HCT116 (cell line): ENCODE measurements around the gene UBAP2.

ENCODE experiments used
- CBX3 ChIP-seq: IDR thresholded peaks from 2 replicates; pipeline ENCODE4 v1.6.1; 2012; ENCODE audit warnings: low read depth
- CEBPB ChIP-seq: IDR thresholded peaks from 2 replicates; pipeline ENCODE4 v1.6.1; 2012; ENCODE audit warnings: low read depth
- EZH2 ChIP-seq: fragments of 200-600 bp; sonication (generic); IDR thresholded peaks from 2 replicates; pipeline ENCODE4 v1.6.1; 2017; ENCODE audit warnings: antibody characterized with exemption, mixed run types
- JUND ChIP-seq: IDR thresholded peaks from 2 replicates; pipeline ENCODE4 v1.6.1; 2012
- POLR2A ChIP-seq: IDR thresholded peaks from 2 replicates; pipeline ENCODE4 v1.7.0; 2011; ENCODE audit warnings: borderline replicate concordance; ENCODE audit not compliant: insufficient read depth, insufficient read length; ENCODE audit errors: extremely low read depth
- POLR2AphosphoS5 ChIP-seq: IDR thresholded peaks from 2 replicates; pipeline ENCODE4 v1.6.1; 2011; ENCODE audit warnings: mild to moderate bottlenecking, low read depth, low read length, moderate library complexity
- RAD21 ChIP-seq: IDR thresholded peaks from 2 replicates; pipeline ENCODE4 v1.6.1; 2012; ENCODE audit warnings: low read depth, mild to moderate bottlenecking
- SP1 ChIP-seq: IDR thresholded peaks from 2 replicates; pipeline ENCODE4 v1.6.1; 2012; ENCODE audit warnings: low read depth
- TCF7L2 ChIP-seq: IDR thresholded peaks from 2 replicates; pipeline ENCODE4 v1.7.0; 2011; ENCODE audit warnings: borderline replicate concordance, inconsistent platforms; ENCODE audit not compliant: insufficient read depth, insufficient read length; ENCODE audit errors: extremely low read depth
- ZNF274 ChIP-seq: fragments of 200-500 bp; sonication (Bioruptor generic); IDR thresholded peaks from 2 replicates; pipeline ENCODE4 v1.6.1; 2014; ENCODE audit warnings: mild to moderate bottlenecking, low read depth, low read length, inconsistent platforms
- TF ChIP-seq, protein P1 (sequence below), 3 experiments: fragments of 200-600 bp in 1 of 3; sonication (generic) in 1 of 3; IDR thresholded peaks in 2 of 3; conservative IDR thresholded peaks in 1 of 3; 2 replicates each; pipeline ENCODE4 v1.5.1; 2012 to 2017; ENCODE audit warnings: low read depth in 2 of 3, low read length in 2 of 3, antibody characterized with exemption in 1 of 3, borderline replicate concordance in 1 of 3, control low read depth in 1 of 3, mild to moderate bottlenecking in 1 of 3, mixed read lengths in 1 of 3, mixed run types in 1 of 3, moderate library complexity in 1 of 3; ENCODE audit not compliant: insufficient read depth in 1 of 3
- TF ChIP-seq, protein P2 (sequence below): IDR thresholded peaks from 2 replicates; pipeline ENCODE4 v1.6.1; 2012
- TF ChIP-seq, protein P3 (sequence below): IDR thresholded peaks from 2 replicates; pipeline ENCODE4 v1.6.1; 2012; ENCODE audit warnings: low read depth
- TF ChIP-seq, protein P4 (sequence below): IDR thresholded peaks from 2 replicates; pipeline ENCODE4 v1.6.1; 2012

DNA sequence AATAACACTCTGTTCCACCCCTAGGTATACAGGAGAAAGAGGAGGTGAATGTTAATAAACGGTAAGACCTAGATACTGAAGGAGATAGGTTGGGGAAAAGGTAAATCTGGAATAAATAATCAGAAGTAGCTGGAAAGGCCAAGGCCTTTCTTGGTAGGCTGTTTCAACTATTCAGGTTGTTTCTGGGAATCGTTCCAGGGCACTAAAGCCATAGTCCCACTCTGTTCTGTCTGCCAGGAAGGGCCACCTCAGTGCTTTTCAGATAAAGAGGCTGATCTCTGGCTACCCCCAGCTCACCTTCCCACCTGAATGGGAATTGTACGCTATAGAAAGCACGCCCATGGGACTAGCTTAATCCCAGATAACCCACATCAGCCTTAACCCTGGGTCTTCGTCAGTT lies 44.9 kb upstream of the UBAP2 start:
- TF ChIP-seq, protein P1, sequence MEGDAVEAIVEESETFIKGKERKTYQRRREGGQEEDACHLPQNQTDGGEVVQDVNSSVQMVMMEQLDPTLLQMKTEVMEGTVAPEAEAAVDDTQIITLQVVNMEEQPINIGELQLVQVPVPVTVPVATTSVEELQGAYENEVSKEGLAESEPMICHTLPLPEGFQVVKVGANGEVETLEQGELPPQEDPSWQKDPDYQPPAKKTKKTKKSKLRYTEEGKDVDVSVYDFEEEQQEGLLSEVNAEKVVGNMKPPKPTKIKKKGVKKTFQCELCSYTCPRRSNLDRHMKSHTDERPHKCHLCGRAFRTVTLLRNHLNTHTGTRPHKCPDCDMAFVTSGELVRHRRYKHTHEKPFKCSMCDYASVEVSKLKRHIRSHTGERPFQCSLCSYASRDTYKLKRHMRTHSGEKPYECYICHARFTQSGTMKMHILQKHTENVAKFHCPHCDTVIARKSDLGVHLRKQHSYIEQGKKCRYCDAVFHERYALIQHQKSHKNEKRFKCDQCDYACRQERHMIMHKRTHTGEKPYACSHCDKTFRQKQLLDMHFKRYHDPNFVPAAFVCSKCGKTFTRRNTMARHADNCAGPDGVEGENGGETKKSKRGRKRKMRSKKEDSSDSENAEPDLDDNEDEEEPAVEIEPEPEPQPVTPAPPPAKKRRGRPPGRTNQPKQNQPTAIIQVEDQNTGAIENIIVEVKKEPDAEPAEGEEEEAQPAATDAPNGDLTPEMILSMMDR (IDR thresholded peaks at IDR 0.05 in 2 of 3, conservative IDR thresholded peaks at IDR 0.05 in 1 of 3; ENCODE audit: borderline replicate concordance in 1 of 3, insufficient read depth in 1 of 3, low read depth in 2 of 3, low read length in 2 of 3) = no peak
- TF ChIP-seq, protein P2, sequence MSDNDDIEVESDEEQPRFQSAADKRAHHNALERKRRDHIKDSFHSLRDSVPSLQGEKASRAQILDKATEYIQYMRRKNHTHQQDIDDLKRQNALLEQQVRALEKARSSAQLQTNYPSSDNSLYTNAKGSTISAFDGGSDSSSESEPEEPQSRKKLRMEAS = no peak
- TF ChIP-seq POLR2A = no peak
- TF ChIP-seq, protein P3, sequence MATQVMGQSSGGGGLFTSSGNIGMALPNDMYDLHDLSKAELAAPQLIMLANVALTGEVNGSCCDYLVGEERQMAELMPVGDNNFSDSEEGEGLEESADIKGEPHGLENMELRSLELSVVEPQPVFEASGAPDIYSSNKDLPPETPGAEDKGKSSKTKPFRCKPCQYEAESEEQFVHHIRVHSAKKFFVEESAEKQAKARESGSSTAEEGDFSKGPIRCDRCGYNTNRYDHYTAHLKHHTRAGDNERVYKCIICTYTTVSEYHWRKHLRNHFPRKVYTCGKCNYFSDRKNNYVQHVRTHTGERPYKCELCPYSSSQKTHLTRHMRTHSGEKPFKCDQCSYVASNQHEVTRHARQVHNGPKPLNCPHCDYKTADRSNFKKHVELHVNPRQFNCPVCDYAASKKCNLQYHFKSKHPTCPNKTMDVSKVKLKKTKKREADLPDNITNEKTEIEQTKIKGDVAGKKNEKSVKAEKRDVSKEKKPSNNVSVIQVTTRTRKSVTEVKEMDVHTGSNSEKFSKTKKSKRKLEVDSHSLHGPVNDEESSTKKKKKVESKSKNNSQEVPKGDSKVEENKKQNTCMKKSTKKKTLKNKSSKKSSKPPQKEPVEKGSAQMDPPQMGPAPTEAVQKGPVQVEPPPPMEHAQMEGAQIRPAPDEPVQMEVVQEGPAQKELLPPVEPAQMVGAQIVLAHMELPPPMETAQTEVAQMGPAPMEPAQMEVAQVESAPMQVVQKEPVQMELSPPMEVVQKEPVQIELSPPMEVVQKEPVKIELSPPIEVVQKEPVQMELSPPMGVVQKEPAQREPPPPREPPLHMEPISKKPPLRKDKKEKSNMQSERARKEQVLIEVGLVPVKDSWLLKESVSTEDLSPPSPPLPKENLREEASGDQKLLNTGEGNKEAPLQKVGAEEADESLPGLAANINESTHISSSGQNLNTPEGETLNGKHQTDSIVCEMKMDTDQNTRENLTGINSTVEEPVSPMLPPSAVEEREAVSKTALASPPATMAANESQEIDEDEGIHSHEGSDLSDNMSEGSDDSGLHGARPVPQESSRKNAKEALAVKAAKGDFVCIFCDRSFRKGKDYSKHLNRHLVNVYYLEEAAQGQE = no peak
- TF ChIP-seq CEBPB = no peak
- no peak for TF ChIP-seq JUND
- TF ChIP-seq CBX3 = no peak
- TF ChIP-seq EZH2 = no peak
- no peak for TF ChIP-seq ZNF274
- TF ChIP-seq POLR2AphosphoS5 = no peak
- no peak for TF ChIP-seq TCF7L2
- TF ChIP-seq, protein P4, sequence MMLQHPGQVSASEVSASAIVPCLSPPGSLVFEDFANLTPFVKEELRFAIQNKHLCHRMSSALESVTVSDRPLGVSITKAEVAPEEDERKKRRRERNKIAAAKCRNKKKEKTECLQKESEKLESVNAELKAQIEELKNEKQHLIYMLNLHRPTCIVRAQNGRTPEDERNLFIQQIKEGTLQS = no peak
- no peak for TF ChIP-seq SP1
- no peak for TF ChIP-seq RAD21
